NCI-H774 (cell line): ENCODE data around the gene ZBTB40.

ENCODE experiments used
- DNase-seq: peaks from one replicate; lab custom pipeline; 2025; lab: John Stamatoyannopoulos, UW

Gene ZBTB40

DNA sequence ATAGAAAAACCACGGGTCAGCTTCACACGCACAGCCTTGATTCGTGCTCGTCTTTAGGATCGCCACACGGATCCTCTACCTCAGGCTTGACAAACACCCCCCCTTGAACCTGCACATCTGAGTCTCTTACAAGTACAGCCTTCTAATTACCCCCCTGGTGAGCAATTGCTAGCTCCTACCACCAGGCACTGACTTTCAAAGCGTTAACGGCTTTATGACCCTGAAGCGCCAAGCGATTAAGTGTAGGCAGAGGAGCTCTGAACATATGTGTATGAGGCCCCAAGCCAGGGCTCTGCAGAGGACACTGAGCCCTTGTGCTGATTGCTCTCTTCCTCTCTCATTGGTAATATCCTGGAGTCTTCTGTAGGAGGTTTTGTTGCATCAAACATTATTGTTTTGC, 55.9 kb downstream of the ZBTB40 start:
- no peak for DNase-seq

DNA sequence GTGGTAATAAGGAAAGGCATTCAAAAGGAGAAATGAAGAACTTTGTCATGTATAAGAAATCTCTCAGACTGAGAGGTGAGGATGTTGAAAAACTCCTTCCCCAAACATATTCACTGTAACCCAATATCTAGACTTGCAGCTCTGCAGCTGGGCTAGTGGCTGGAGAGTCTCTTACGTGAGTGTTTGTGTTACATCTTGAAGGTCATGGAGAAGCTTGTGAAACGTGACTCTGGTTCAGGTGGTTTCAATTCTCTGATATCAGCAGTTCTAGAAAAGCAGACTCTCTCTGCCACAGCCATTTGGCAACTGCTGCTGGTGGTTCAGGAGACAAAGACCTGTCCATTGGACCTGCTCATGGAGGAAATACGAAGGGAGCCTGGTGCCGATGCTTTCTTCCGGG, 56.7 kb downstream of the ZBTB40 start:
- no peak for DNase-seq

DNA sequence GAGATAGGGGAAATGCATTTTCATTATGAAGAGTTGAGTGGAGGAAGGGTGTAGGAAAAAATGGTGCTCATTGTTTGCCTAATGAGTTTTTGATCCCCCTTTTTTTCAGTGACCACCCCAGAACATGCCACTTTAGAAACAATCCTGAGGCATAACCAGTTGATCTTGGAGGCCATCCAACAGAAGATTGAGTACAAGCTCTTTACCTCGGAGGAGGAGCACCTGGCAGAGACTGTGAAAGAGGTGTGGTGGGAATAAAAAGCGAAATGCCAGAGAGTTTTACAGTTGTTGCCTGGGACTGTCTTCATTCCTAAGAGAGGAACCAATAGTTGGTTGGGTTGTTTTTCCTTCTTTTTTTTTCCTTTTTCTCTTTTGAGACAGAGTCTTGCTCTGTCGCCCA, 57.3 kb downstream of the ZBTB40 start:
- no peak for DNase-seq

DNA sequence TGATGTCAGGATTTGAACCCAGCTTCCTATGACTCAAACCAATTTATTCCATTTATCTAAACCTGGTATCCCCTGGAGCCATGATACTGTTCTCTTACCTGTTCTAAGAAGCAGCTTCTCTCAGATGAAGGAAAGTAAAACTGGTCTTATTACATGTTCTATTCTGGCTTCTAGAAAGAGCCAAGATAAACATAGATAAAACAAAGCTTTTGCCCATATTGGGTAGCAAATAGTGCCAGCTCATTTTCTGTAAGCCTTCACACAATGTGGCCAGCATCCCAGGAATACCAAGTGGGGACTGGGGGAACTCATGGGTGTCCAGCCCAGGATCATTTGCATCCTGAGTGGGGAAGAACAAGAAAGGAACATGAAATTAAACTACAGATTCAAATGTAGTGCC, 58.2 kb downstream of the ZBTB40 start:
- no peak for DNase-seq

DNA sequence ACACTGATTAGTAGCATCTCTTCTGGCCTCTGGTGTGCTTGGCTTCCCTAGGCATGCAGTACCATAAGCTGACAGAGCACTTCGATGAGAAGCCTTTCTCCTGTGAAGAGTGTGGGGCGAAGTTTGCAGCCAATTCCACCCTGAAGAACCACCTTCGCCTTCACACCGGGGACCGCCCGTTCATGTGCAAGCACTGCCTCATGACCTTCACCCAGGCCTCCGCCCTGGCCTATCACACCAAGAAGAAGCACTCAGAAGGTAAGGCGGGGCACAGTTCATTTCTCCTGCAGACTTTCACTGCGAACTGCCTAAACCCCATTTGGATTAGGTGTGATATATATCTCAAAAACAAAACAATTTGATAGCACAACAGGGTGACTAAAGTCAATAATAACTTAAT, 61.2 kb downstream of the ZBTB40 start:
- no peak for DNase-seq

DNA sequence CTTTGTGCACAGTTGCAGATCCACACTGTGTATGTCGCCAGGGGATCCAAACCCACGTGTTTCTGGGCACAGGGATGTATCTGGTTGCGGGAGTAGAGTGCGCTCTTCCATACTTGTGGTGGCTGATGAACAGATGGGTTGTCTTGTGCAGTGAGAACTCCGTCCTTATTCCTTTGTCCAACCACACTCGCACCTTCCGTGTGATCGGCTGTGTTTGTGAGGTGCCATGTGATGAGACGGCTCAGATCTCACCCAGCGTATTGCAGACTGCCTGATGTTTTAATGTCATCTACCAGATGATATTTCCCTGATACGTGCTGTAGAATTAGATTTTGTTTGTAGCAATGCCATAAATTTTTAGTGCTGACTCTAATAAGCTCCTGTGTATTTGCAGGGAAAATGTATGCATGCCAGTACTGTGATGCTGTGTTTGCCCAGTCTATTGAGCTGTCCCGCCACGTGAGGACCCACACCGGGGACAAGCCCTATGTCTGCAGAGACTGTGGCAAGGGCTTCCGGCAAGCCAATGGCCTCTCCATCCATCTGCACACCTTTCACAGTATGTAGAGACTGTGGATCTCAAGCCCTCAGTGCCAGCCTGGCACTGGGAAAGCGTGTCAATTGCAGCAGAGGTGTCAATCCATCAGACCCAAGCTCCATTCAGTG, 65.4 kb downstream of the ZBTB40 start:
- no peak for DNase-seq

DNA sequence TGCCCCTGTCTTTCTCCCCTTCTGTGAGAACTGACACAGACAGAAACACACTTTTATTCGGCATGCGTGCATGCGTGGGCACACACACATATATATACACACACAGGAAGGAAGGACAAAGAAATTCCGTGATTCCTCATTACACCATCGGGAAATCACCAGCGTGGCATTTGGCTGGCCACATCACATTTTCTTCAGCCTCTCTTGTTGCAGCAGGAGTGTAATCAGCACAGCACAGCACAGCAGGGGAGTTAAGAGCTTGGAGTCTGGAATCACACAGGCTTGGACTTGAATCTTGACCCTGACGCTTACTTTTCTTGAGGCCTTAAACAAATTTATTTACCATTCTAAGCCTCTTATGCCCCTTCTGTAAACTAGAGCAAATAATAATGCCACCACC, 66.3 kb downstream of the ZBTB40 start:
- no peak for DNase-seq

DNA sequence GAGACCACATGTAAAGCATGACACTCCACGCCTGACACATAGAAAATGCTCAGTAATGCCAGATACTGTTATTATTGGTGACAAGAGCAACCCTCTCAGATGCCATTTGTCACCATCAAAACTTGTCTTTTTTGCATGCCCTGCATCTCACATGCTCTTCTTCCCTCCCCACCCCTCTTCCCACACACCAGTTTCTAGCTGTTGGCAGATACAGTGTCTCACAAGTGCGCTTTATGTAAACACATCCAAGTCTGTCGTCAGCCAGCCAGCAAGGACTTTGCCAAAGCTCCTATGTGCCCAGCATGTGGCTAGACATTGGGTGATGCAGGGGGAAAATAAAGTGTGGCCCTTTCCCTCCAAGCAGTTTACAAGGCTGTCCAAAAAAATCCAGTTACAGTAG, 66.7 kb downstream of the ZBTB40 start:
- no peak for DNase-seq

DNA sequence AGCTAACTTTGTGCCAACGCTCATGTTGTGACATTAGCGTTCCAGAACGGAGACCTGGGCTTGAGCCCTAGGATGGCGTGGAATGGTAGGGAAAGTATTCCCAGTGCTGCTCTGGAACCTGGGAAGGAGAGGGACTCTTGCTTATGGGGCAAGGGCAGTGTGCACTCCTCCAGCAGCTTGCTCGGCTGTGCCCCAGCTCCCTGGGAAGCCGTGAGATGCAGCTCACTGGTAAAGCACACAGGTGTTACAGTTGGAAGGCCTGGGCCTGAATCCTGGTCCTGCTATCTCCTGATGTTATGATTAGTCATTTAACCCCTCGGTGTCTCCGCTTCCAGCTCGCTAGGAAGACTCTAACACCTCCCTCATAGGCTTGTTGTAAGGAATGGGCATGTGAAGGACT, 69.2 kb downstream of the ZBTB40 start:
- DNase-seq: no peak

DNA sequence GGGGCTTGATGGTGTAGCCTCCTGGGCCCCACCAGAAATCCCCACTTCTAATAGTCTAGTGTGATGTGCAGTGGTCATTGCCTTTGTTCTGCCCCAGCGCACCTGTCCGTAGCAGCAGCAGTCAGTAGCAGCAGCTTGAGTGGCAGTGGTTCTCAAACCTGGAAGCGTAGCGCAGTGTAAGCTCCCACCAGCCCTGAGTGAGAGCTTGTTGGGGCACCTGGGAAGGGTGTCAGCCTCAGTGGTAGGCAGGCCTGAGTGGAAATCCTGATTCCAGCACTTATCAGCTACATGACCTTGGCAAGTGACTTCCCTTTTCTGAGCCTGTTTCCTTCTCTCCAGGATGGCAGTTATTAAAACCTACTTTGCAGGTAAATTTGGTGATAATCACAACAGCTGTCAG, 70.0 kb downstream of the ZBTB40 start:
- no peak for DNase-seq

DNA sequence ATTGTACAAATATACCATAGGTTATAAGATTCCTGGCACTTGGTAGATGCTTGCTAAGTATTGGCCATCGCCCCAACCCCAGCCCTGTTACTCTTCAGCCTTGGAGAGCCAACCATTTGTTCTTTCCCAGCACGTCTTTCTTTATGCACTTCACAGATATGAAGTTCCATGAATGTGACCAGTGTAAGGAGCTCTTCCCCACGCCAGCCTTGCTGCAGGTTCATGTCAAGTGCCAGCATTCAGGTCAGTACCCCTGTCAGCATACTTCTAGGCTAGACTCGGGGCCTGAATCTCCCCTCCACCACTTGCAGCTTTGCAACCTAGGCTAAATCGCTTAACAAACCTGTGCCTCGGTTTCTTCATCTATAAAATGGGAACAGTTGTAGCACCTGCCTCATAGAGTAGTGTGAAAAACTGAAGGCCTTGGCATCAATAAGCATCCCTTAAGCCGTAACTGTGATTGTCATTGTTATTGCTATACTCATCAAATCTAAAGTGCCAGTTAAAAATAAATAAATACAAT, 70.6 kb downstream of the ZBTB40 start:
- DNase-seq: no peak

DNA sequence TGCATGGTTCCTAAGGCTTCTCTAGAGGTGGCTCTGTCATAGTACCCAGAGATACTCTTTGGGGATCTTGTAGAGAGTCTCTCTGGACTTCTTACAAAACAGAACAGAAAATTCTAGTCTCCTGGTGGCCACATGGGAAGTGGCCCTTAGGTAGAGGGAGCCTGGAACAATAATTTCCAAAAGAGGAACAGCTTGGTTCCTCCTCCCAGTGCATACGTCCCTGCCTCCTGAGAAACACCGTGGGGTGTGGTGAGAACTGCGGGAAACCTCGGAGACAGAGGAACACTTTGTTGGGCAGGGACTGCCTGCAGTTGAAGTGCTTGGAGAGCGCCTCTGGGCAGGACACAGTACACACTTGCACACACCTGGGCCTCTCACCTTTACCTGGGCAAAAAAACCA, 72.8 kb downstream of the ZBTB40 start:
- no peak for DNase-seq

DNA sequence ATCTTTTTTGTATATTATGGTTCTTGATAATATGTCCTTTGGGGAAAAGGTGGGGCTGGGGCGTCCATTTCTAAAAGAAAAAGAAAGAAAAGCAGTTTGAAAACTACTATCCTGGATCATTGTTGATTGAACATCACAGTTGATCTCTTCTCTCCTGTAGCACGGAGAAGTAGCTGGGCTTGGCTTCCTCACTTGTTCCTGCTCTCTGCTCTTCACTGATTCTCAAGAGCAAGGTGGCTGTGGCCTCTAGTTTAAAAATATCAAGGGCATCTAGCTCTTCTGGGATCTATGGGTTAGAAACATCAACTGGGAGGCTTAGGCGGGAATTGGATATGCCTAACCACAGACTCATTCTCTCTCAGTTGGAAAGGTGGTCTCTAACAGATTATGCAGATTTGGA, 73.6 kb downstream of the ZBTB40 start:
- DNase-seq: no peak

DNA sequence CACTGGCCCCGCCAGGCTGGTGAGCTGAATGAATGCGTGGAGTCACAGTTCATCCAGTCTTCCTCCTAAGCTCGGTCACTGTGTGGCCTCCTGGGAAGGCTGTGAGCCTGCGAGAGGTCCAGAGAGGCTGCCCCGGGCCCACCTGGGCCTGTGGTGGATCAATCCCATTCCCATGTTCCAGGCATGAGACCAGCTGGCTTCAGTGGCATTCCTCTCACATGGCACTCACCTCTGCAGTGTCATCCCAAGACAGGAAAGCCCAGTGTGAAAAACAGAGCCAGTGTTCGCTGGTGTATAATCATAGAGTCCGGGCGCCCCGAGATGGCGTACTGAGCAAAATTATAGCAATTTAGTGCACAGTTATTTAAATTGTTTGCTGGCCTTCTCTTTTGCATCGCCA, 74.0 kb downstream of the ZBTB40 start:
- no peak for DNase-seq

DNA sequence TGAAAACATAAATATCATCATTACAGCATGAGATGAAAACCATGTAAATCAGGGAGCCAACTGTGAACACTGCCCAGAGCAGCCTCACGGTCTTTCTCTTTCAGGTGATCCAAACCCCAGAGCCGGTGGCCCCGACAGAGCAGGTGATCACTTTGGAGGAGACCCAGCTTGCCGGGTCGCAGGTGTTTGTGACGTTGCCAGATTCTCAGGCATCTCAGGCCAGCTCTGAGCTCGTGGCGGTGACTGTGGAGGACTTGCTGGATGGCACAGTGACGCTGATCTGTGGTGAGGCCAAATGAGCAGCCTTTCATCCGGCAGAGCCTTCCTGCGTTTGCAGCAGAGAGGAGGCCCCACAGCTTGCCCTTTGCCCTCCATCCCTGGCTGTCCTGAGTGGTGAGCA, 74.4 kb downstream of the ZBTB40 start:
- DNase-seq: no peak

DNA sequence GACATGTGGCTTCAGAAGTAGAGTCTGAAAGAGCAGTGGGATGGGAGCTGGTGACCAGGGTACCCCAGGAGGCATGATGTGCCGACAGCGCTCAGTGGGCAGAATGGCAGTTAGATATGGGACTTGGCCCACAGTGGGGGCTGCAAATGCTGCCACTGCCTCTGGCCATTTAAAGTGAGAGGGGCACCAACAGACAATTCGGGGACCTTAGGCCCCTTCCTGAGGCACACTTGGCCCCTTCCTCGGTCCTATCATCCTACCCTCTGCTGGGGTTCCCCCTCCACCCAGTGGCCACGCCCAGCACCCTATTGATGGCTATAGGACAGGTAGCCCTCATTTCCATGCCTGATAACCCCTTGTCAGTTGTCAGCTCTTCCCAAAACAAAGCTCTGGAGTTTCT, 75.0 kb downstream of the ZBTB40 start:
- no peak for DNase-seq

DNA sequence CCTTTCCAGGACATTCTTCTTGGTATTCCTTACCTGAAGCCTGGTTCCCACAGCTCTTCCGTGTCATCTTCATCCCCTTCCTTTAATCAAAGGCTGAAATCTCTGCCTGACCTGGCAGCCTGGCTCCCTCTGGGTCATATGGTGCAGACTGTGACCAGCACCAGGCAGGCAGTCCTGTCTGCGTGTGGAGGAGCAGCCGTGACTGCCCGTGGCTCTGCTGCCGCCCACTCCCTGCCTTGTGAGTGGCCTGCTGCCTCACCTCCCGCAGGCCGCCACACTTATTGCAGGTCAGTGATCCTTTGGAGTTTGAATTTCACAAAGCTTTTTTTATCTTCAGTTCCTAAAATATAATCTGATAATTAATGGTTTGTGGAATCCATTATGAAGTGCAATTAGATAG, 75.5 kb downstream of the ZBTB40 start:
- no peak for DNase-seq

DNA sequence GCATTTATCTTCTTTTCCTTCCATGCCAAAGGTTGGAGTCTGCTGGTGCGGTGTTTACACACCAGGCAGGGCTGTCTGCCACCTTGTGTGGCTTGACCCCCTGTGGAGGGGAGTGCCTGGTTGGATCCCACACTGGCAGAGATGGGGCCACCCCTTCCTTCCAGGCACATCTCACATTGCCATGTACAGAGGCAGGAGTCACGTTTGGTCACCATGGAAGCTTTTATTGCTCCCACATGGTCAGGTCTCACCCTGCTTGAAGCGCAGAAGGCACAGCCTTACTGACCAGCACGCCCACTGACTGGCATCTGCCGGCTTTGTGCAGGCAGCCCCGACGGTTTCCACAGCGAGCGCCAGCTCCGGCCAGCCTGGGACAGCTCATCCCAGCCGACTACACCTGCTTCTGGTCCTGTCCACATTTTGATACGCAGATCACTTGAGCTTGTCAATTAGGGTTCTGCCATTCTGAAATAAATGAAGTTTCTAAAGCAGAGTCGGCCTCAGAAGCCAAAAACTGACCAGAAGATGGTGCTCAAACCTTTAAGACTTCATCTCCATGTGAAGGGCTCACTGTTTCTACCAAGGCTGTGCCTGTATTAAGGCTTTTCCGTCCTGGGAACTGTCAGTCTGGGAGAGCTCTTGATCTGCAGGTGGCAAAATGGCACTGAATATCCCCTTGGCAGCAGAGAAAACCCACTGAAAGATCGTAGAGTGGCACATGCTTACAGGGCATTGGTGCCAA, 76.1 kb downstream of the ZBTB40 start:
- no peak for DNase-seq

DNA sequence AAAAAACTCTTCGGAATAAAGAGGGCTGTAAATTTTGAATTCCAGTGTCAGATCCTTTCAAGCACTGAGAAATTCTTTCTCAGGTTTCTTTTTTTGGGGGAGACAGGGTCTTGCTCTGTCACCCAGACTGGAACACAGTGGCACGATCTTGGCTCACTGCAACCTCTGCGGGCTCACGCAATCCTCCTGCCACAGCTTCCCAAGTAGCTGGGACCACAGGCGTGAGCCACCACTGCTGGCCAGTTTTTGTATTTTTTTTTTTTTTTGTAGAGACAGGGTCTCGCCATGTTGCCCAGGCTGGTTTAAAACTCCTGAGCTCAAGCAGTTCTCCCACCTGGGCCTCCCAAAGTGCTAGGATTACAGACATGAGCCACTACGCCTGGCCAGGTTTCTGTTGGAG, 76.8 kb downstream of the ZBTB40 start:
- no peak for DNase-seq

DNA sequence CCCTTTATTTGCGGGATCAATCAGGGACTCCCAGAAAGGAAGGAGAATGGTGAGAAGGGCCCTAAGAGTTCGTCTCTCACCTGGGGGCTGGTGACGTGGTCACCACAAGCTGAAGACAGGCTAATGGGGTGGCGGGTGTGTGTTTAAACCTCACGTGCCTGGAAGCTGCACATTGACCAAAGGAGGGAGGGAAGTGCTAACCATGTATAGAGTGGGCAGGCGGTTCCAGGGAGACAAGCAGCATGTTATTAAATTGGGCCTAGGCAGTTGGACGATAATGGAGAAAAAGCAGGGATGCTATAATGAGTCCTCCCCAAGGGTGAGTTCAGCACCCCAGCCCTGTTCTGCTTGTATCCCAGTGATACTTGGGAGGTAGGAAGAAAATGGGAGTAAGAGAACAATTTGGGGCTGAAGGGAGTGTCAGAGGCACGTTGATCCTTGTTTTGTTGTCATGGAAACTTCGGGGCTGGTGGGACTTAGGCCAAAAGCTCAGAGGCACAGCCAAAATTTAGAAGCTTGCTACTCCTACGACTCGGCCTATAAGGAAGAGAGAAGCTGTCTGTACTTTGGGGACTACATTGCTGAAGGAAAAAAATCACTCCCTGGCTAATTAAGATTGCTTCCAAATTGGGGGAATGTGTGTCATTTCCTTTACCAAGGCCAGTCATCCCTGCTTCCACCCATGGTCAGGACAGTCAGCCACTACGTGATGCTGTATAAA, 78.4 kb downstream of the ZBTB40 start:
- no peak for DNase-seq

DNA sequence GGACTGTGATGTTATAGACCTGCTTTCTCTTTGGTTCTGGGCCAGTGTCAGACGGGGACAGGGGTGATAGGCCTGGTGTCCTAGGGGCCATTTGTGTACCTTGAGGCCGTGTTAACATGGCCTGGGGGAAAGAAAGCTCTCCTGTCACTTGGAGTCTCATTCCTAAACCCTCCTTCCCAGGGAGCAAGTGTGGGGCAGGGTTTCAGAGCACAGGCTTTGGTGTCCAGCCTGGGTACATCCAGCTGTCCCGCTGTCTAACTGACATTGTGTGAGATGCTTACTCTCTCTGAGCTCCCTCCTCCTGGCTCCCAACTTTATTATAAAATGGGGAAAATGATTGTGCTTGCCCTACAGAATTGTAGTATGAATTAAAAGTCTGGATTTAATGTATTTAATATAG, 79.1 kb downstream of the ZBTB40 start:
- DNase-seq: no peak

DNA sequence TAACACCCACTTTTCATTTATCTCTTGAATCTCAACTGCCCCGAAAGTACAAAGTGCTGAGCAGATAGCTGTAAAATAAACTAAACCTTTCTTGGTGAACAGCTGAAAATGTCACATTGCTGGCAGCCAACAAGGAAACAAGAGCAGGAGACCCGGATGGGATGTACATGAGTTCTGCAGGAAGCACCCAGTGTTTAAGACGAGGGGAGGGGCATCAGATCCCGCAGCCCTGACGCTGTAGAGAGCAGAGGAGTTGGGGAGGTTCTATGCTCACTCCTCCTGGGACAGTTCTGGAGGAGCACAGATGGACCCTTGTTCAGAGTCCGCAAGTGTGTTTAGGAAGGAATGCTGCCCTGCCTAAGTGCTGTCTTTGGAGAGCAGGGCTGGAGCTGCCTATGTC, 79.6 kb downstream of the ZBTB40 start:
- no peak for DNase-seq

DNA sequence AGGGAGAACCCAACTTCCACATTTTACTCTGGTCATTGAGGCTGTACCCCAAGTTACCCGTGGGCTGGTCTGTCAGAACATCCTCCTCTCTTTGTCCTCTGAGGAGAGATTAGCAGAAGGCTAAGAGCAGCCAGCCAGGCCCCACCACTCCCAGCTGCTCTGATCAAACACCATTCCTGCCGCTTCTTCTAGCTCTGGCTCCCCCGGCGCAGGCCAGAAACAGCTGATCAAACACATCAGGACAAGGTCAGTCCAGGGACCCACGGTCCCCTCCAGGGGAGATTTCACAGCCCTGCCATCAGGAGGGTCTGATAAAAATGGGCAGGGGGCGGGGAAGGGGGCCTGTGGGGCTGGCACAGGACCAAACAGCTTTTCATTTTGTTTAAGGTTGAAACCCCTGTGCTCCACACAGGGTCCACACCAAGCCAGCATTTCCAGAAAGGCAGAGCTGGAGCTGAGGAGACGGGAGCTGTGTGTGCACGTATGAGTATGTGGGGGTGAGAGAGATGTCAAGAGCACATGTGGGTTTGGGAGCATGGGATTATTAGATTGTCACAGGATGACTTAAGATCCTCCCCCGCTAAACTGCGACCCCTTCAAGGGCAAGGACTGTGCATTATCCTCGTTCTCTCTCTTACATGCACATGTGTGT, 81.7 kb downstream of the ZBTB40 start:
- no peak for DNase-seq
